ENCODE measurements around the gene PRDX1. TPM values are rescaled to one million over a fixed set of nuclear protein-coding genes. Genes with fewer than 3 reads are reported as not detected.
"Not testable (repeated sequence)": the region's sequence is repeated elsewhere in the genome, so short reads cannot be mapped to it uniquely, and the experiment has no call there.

The PRDX1 gene
- total RNA-seq, 5 donors from 2014 or later (not counting 1 experiment from before 2014, with no cell fraction given): 59.3 to 156 (median 151) TPM

- ATAC-seq (replicated peaks in 1 of 4): no peak
- no peaks in the 10 kb centered on the region for H3K27me3 ChIP-seq (replicated peaks in 1 of 2; ENCODE audit: control insufficient read depth in 2 of 2, extremely low read depth in 1 of 2, insufficient read depth in 2 of 2, low read length in 1 of 2)
- POLR2A ChIA-PET: interaction anchor here (0.6 to 2.6 kb wide), 7 partner anchors 8 to 371 kb away, joined by 3 to 14 read pairs (median 3); partner anchors contain the start of genes CCDC163 (in 1 of the 2), MMACHC (in 1 of the 2), MUTYH (in 1 of the 2) and PRDX1 (in 1 of the 2)
- no peaks in the 10 kb centered on the region for H3K9me3 ChIP-seq
- peak overlapping the region in 1 of 2 donors; percentile 66 for H3K4me3 ChIP-seq (ENCODE audit: control insufficient read depth in 1 of 2, extremely low read depth in 1 of 2, low read length in 1 of 2)
- peaks cover 2 to 19% of the 10 kb centered on the region in 2 experiments for H3K4me1 ChIP-seq (ENCODE audit: control insufficient read depth in 1 of 2, extremely low read depth in 1 of 2, insufficient read depth in 2 of 2, low read length in 2 of 2)
- peak overlapping the region; percentile 67 for H3K27ac ChIP-seq (ENCODE audit: low read length)
- H3K27me3 Mint-ChIP-seq: no peaks in the 10 kb centered on the region
- WGBS (ENCODE audit: insufficient coverage): 53% methylated on average over 16 of the region's 19 CpGs
- peaks cover 6 to 13% (median 9%) of the 10 kb centered on the region in 3 donors for H3K4me1 Mint-ChIP-seq
- no peaks in the 10 kb centered on the region for H3K36me3 Mint-ChIP-seq
- no peak overlapping the region for H3K27ac Mint-ChIP-seq
- CTCF ChIA-PET: interaction anchor here (0.6 to 5.0 kb wide), 21 partner anchors 9 to 764 kb away, joined by 3 to 85 read pairs (median 4); partner anchors contain the start of genes AKR1A1 (in 1 of the 2), CCDC163 (in 1 of the 2), GPBP1L1 (in 1 of the 2) and HECTD3 (in 1 of the 2)
- H3K4me3 Mint-ChIP-seq: no peak overlapping the region
- no peaks in the 10 kb centered on the region for H3K9me3 Mint-ChIP-seq
- peaks cover 4 to 8% of the 10 kb centered on the region in 2 donors for H3K36me3 ChIP-seq (ENCODE audit: control insufficient read depth in 2 of 2, extremely low read depth in 1 of 2, insufficient read depth in 1 of 2, low read length in 1 of 2)
- no peak for DNase-seq
Observed at GRCh38 chr1:45491487-45492260, 30.0 kb downstream of the PRDX1 start.

- no peaks in the 10 kb centered on the region for H3K9me3 ChIP-seq
- POLR2A ChIA-PET: interaction anchor here (0.5 to 2.6 kb wide), 9 partner anchors 30 to 257 kb away, joined by 3 to 14 read pairs (median 3); partner anchors contain the start of genes MUTYH (in 1 of the 2), PRDX1 (in 1 of the 2) and TOE1 (in 1 of the 2)
- peak within 1 kb of the TSS; percentile 67 for H3K27ac ChIP-seq (ENCODE audit: low read length)
- no peaks in the 10 kb centered on the region for H3K27me3 Mint-ChIP-seq
- H3K4me3 ChIP-seq (ENCODE audit: control insufficient read depth in 1 of 2, extremely low read depth in 1 of 2, low read length in 1 of 2): peak within 1 kb of the TSS; percentile 66 to 68
- H3K27ac Mint-ChIP-seq: no peak within 1 kb of the TSS
- H3K4me1 ChIP-seq (ENCODE audit: control insufficient read depth in 1 of 2, extremely low read depth in 1 of 2, insufficient read depth in 2 of 2, low read length in 2 of 2): peaks cover 2 to 19% of the 10 kb centered on the region in 2 experiments
- H3K36me3 ChIP-seq (ENCODE audit: control insufficient read depth in 2 of 2, extremely low read depth in 1 of 2, insufficient read depth in 1 of 2, low read length in 1 of 2): peaks cover 4 to 5% of the 10 kb centered on the region in 2 donors
- no peak within 1 kb of the TSS for H3K4me3 Mint-ChIP-seq
- DNase-seq: peak; percentile 87 to 99 (median 96)
- WGBS (ENCODE audit: insufficient coverage): under 1% methylated on average over 60 of the region's 64 CpGs
- H3K27me3 ChIP-seq (replicated peaks in 1 of 2; ENCODE audit: control insufficient read depth in 2 of 2, extremely low read depth in 1 of 2, insufficient read depth in 2 of 2, low read length in 1 of 2): no peaks in the 10 kb centered on the region
- ATAC-seq (replicated peaks in 1 of 4): peak; percentile 90 to 94 (median 94)
- H3K9me3 Mint-ChIP-seq: no peaks in the 10 kb centered on the region
- CTCF ChIA-PET: interaction anchor here (0.6 to 5.0 kb wide), 19 partner anchors 10 to 763 kb away, joined by 3 to 85 read pairs (median 4); partner anchors contain the start of genes AKR1A1 (in 1 of the 2), CCDC163 (in 1 of the 2), HECTD3 (in 1 of the 2) and MMACHC (in 1 of the 2)
- H3K36me3 Mint-ChIP-seq: no peaks in the 10 kb centered on the region
- H3K4me1 Mint-ChIP-seq: peaks cover 6 to 13% (median 9%) of the 10 kb centered on the region in 3 donors
Observed at GRCh38 chr1:45490626-45491486, 30.8 kb downstream of the PRDX1 start, which contains the start of gene TESK2. TESK2 (minus strand) TSS chr1:45491163; CDS start chr1:45457785, 33,378 bp downstream.

GRCh38 chr1:45490121-45490625 lies 31.5 kb downstream of the PRDX1 start:
- peaks cover 2 to 19% of the 10 kb centered on the region in 2 experiments for H3K4me1 ChIP-seq (ENCODE audit: control insufficient read depth in 1 of 2, extremely low read depth in 1 of 2, insufficient read depth in 2 of 2, low read length in 2 of 2)
- H3K36me3 Mint-ChIP-seq: no peaks in the 10 kb centered on the region
- H3K27me3 Mint-ChIP-seq: no peaks in the 10 kb centered on the region
- H3K4me3 Mint-ChIP-seq: no peak overlapping the region
- ATAC-seq (replicated peaks in 1 of 4): no peak
- no peak overlapping the region for H3K27ac Mint-ChIP-seq
- peaks cover 6 to 13% (median 9%) of the 10 kb centered on the region in 3 donors for H3K4me1 Mint-ChIP-seq
- H3K4me3 ChIP-seq (ENCODE audit: control insufficient read depth in 1 of 2, extremely low read depth in 1 of 2, low read length in 1 of 2): peak overlapping the region; percentile 66 to 68
- no peaks in the 10 kb centered on the region for H3K9me3 Mint-ChIP-seq
- peak in 1 of 35 experiments; percentile 4 for DNase-seq
- WGBS (ENCODE audit: insufficient coverage): 0% methylated on average over 14 of the region's 17 CpGs
- CTCF ChIA-PET: interaction anchor here in 1 of 2 donors (1.3 to 5.0 kb wide), 7 partner anchors 11 to 479 kb away, joined by 4 to 85 read pairs (median 21); partner anchors contain the start of genes CCDC163, HECTD3, MMACHC and MUTYH
- no peaks in the 10 kb centered on the region for H3K9me3 ChIP-seq
- no peak overlapping the region for H3K27ac ChIP-seq (ENCODE audit: low read length)
- POLR2A ChIA-PET: interaction anchor here (0.5 to 1.2 kb wide), 5 partner anchors 57 to 742 kb away, joined by 3 to 18 read pairs (median 4); no protein-coding TSS in a partner anchor
- H3K36me3 ChIP-seq (ENCODE audit: control insufficient read depth in 2 of 2, extremely low read depth in 1 of 2, insufficient read depth in 1 of 2, low read length in 1 of 2): peaks cover 2 to 5% of the 10 kb centered on the region in 2 donors
- no peaks in the 10 kb centered on the region for H3K27me3 ChIP-seq (replicated peaks in 1 of 2; ENCODE audit: control insufficient read depth in 2 of 2, extremely low read depth in 1 of 2, insufficient read depth in 2 of 2, low read length in 1 of 2)

- ChIA-PET POLR2A (interaction anchor here (0.5 to 0.6 kb wide), 3 partner anchors 57 to 741 kb away, joined by 3 to 18 read pairs (median 6); no protein-coding TSS in a partner anchor), CTCF (interaction anchor here (0.6 to 5.0 kb wide), 3 partner anchors 89 to 130 kb away, joined by 4 to 85 read pairs (median 4); no protein-coding TSS in a partner anchor)
- not testable (repeated sequence) for H3K9me3 ChIP-seq; H3K4me3 ChIP-seq (ENCODE audit: control insufficient read depth in 1 of 2, extremely low read depth in 1 of 2, low read length in 1 of 2); DNase-seq; H3K36me3 ChIP-seq (ENCODE audit: control insufficient read depth in 2 of 2, extremely low read depth in 1 of 2, insufficient read depth in 1 of 2, low read length in 1 of 2); H3K27me3 Mint-ChIP-seq; H3K36me3 Mint-ChIP-seq; H3K4me3 Mint-ChIP-seq; ATAC-seq (replicated peaks in 1 of 4); H3K27me3 ChIP-seq (replicated peaks in 1 of 2; ENCODE audit: control insufficient read depth in 2 of 2, extremely low read depth in 1 of 2, insufficient read depth in 2 of 2, low read length in 1 of 2); H3K27ac ChIP-seq (ENCODE audit: low read length); H3K9me3 Mint-ChIP-seq
- Mint-ChIP-seq H3K27ac (peak overlapping the region in 1 of 2 donors; percentile 65), H3K4me1 (peaks cover 6 to 13% (median 9%) of the 10 kb centered on the region in 3 donors)
- 33% methylated on average over 9 of the region's 14 CpGs for WGBS (ENCODE audit: insufficient coverage)
- peaks cover 2 to 19% of the 10 kb centered on the region in 2 experiments for H3K4me1 ChIP-seq (ENCODE audit: control insufficient read depth in 1 of 2, extremely low read depth in 1 of 2, insufficient read depth in 2 of 2, low read length in 2 of 2)
Observed at GRCh38 chr1:45489379-45489778, 32.3 kb downstream of the PRDX1 start.

GRCh38 chr1:45488666-45489377 lies 32.9 kb downstream of the PRDX1 start:
- Mint-ChIP-seq H3K9me3 (no peaks in the 10 kb centered on the region), H3K36me3 (no peaks in the 10 kb centered on the region), H3K27ac (peak overlapping the region in 1 of 2 donors; percentile 65), H3K4me1 (peaks cover 6 to 13% (median 9%) of the 10 kb centered on the region in 3 donors), H3K27me3 (no peaks in the 10 kb centered on the region), H3K4me3 (no peak overlapping the region)
- ChIA-PET CTCF (interaction anchor here (0.6 to 0.8 kb wide), 4 partner anchors 11 to 148 kb away, joined by 3 to 4 read pairs (median 4); partner anchors contain the start of genes CCDC163 (in 1 of the 2) and MMACHC (in 1 of the 2)), POLR2A (no interaction called here)
- Histone ChIP-seq H3K27me3 (replicated peaks in 1 of 2; ENCODE audit: control insufficient read depth in 2 of 2, extremely low read depth in 1 of 2, insufficient read depth in 2 of 2, low read length in 1 of 2) (no peaks in the 10 kb centered on the region), H3K4me3 (ENCODE audit: control insufficient read depth in 1 of 2, extremely low read depth in 1 of 2, low read length in 1 of 2) (no peak overlapping the region), H3K27ac (ENCODE audit: low read length) (no peak overlapping the region), H3K36me3 (ENCODE audit: control insufficient read depth in 2 of 2, extremely low read depth in 1 of 2, insufficient read depth in 1 of 2, low read length in 1 of 2) (no peaks in the 10 kb centered on the region), H3K4me1 (ENCODE audit: control insufficient read depth in 1 of 2, extremely low read depth in 1 of 2, insufficient read depth in 2 of 2, low read length in 2 of 2) (peaks cover 2 to 19% of the 10 kb centered on the region in 2 experiments), H3K9me3 (no peaks in the 10 kb centered on the region)
- 60% methylated on average over 1 of the region's 10 CpGs for whole genome bisulfite sequencing (ENCODE audit: insufficient coverage)
- no peak for DNase-seq
- ATAC-seq (replicated peaks in 1 of 4): no peak

All from T-cell (primary cell).